Iris pigment epithelial cell (primary cell): Measurements from ENCODE around the gene STX7.

Experiments used
- DNase-seq: peaks from one replicate; pipeline ENCODE4 v3.0.0-alpha.2; 2011; ENCODE audit warnings: low read depth

STX7 gene

DNA sequence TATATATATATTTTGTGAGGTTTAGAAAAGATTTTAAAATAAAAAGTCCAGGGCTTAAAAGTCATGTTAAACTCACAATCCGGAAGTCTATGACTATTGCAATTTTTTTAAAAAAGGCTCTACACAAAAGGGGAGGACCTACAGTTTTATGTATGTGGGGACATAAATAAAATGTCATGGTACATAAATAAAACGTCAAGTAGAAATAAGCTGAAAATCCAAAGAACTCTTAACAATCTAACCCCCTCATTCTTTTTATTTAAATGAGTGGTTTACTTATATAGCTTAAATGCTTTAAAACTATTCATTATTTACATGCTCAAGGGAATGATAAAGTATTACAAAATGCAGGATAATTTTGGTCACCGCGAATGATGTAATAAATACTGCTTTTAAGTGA lies 36.2 kb downstream of the STX7 start:
- DNase-seq, result no peak

DNA sequence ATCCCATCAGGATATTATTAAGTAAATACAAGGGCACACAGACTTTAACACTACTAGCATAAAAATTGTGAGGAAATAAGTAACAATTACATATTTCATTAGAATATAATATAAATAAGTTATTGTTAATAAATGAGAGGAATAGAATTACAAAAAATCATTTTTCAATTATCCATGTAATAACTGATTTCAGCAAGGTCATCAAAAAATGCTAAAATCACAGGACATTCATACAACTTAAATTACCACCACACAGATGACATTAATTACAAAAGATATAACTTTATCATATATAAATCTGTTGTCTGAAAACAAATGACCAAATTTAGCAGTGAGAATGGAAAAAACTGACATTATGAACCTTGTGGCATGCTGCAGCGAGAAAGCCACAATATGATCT lies 37.0 kb downstream of the STX7 start:
- no peak for DNase-seq

GRCh38 chr6:132471787-132472186 lies 41.1 kb downstream of the STX7 start:
- DNase-seq, result no peak

DNA sequence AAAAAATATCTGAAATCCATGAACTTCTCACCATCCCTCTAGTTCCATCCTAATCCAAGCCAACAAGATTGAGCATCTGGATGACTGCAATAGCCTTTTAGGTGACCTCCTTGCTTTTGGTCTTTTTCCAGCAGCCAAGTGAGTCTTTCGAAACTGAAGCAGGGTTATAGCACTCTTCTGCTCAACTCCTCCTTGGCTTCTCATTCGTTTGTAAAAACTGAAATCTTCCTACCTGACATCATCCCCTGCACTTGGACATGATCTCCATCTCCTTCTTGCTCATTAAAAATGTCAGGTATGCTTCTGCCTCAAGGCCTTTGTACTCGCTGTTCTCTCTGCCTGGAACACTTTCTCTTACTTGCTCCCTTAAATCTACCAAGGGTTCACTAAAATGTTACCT lies 46.0 kb downstream of the STX7 start:
- peak; percentile 92 for DNase-seq

DNA sequence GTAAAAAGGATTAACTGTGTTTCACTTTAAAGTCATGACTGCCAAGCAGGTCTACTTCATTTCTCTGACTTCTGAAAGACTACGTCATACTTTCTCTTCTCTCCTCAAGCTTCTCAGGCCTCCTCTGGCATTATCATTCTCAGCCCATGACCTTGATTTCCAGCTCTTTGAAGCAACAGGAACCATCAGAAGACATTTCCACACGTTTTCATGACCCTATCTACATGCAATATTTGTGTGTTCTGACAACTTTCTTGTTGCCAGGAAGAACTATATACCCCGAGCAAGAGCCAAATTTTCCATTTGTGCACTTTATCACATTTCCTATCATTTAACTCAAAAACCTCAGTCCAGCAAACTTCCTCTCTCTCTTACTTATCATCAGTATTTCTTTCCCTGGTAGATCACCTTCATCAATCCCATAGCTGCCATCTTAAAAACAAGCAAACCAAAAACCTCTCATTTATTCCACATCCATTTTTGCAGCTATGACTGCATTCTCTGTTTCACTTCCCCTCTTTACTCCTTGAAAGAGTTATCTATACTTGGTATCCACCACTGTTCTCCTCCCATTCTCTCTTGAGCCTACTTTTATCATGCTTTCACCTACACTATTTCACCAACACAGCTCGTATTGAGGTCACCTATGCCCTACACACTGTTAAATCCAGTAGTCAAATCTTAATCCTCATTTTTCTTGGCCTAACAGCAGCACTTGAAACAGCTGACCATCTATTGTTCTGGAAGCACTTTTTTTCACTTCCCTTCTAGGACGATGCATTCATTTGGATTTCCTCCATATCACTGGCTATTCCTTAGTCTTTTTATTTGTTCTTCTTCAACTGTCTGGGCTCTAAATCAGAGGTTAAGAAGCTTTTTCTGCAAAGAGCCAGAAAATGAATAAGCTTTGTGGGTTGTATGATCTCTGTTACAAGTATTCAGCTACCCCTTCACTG lies 47.1 kb downstream of the STX7 start:
- no peak for DNase-seq

- DNase-seq, result peak; percentile 67
These were observed 48.2 kb downstream of the STX7 start for GRCh38 chr6:132464538-132465256.

DNA sequence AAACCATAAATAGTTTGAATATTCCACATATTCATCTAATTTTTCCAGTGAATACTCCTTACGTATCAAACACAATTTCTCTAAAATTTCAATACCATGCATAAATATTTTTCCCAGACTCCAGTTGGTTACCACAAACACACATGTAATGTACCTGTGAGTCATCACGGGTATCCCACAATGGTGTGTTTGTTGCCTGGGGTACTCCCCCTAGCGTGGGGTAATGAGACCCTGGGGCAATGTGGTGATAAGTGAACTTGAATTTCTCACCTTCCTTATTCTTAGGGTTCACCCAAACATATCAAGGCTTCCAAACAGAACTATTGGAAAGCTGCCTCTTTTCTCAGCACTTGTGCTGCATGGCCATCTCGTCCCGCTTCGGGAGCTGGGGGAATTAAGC lies 51.0 kb downstream of the STX7 start:
- DNase-seq, result no peak

GRCh38 chr6:132459605-132459952 lies 53.3 kb downstream of the STX7 start:
- no peak for DNase-seq

DNA sequence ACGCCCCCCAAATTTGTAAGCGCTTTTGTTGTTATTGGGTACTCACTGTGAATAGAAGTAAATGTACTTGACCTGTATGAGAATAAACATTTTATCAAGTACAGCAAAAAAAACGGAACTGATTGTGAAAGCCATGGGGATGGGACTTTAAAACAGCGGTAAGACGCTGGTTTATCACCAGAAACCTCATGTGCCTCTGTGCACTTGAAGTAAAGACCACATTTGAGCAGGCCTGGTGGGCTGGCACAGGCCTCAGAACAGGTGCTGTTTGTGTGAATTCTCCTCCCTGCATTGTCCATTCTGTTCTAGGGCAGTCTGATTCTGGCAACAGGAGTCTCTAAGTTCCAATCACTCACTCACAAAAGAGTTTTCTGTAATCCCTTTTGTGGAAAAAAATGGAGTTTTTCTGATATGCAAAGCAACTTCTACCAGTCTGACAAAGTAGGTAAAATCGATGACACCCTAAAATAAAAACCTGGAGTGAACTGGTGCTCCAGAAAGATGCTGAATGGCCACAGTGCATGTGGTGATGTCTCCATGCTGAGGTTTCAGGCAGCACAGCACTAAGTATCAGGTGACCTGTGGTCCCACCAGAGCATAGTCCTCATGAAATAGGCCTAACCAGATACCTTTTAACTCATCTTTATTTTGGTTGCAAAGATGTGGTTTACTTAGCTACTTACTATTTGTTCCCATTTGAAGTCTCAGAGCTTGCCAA lies 53.9 kb downstream of the STX7 start:
- DNase-seq, result no peak

- no peak for DNase-seq
These were observed 56.2 kb downstream of the STX7 start for GRCh38 chr6:132456700-132457143.

- DNase-seq, result no peak
These were observed 66.1 kb downstream of the STX7 start for GRCh38 chr6:132446855-132447241.

- DNase-seq, result peak; percentile 17
These were observed 66.6 kb downstream of the STX7 start for GRCh38 chr6:132446141-132446854.

DNA sequence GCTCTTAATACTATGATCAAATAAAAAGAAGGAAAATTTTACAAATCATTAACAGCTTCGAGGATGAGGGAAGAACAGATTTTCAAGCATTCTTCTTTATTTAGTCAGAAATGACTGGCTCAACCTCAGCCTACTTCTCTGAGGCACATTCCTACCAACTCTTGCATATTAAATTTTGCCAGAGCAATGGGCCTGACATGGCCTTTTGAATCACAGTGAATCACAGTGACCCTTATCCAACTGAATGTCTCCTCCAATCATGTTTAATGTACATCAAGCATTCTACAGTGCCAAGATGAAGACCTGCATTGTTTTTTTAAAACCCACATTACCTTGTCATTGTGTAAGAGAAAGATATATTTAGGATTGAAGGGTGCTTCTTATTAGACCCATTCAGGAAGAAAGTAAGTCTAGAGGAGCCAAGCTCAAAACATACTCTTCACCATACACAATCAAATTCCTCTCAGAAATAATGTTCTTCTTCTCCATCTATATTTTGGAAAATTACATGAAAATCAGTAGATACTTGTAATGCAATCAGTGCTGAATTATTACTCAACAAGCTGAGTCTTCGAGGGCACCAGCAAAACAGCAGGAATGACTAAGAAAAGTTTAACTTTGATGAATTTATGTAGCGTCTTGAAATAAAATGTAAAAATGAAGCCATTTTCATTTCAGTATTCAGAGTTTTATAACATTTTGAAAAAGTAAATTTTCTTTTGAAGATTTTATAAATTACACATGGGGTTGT lies 67.5 kb downstream of the STX7 start:
- peak; percentile 89 for DNase-seq

GRCh38 chr6:132443206-132443605 lies 69.7 kb downstream of the STX7 start:
- DNase-seq, result peak; percentile 48

- DNase-seq, result no peak
These were observed 82.8 kb downstream of the STX7 start for GRCh38 chr6:132430110-132430509.

GRCh38 chr6:132425176-132425575 lies 87.7 kb downstream of the STX7 start:
- no peak for DNase-seq

GRCh38 chr6:132423839-132424238 lies 89.1 kb downstream of the STX7 start:
- no peak for DNase-seq

DNA sequence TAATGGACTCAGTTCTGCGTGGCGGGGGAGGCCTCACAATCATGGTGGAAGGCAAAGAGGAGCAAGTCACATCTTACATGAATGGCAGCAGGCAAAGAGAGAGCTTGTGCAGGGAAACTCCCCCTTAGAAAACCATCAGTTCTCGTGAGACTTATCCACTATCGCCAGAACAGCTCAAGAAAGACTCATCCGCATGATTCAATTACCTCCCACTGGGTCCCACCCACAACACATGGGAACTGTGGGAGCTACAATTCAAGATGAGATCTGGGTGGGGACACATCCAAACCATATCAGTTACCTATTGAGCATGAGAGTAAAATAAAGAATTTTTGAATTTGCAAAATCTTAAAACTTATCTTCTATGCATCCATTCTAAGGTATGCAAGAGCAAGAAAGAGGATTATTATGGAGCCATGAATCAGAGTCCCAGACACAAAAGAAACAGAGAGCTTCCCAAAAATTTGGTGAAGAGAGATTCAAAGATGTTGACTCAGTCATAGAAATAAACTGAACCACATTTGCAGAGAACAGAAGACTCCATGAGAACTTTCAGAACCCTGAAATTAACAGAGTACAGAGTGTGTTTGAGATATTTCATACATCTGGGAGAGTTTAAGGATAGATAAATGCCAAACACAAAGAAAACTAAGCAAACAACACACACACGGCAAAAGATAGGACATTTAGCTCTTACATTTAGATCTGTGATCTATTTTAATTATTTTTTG lies 94.5 kb downstream of the STX7 start:
- no peak for DNase-seq

DNA sequence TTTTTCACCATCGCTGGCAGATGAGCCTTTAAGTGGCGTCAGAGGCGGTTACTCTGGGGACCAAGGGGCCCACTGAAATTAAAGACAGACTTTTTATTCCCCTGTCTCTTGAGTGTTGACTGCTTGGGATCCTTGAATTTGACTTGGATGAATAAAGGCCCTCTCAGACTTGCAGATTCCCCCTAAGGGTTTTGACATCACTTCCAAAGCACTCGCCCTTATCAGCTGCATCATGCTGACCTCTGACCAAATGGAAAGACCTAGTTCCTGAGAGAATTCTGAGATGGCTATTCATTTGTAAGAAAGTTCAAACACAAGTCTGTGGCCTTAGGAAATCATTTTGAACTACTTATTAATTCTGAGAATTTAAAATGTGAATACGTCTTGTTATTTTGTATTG lies 98.2 kb downstream of the STX7 start:
- DNase-seq, result no peak

DNA sequence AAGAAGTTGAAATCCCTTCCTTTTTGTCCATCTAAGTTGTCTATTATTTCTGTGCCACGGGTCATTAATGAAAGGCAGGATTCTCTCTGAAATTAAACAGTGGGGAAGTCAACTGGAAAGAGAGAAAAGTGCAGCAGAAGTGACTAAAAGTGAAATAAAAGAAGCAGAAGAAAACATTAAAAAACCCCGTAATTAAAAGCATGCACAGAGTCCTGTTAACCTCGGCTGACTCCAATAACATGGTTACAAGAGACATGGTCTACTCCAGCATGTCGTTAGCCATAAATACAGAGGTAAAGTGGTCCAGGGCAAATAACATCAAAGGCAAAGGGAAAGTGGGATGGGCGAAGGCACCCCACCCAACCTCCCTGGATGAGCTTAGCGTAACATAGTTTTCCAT lies 98.6 kb downstream of the STX7 start:
- no peak for DNase-seq

GRCh38 chr6:132413499-132413802 lies 99.5 kb downstream of the STX7 start:
- DNase-seq, result no peak
